ENCODE measurements around the gene PLVAP.

- TF ChIP-seq NFRKB (IDR thresholded peaks at IDR 0.05) (no peak), SP1 (IDR thresholded peaks at IDR 0.05) (peak; percentile 92; the same call in 1 of the 2 replicates), FOXK2 (IDR thresholded peaks at IDR 0.05) (no peak), BHLHE40 (IDR thresholded peaks at IDR 0.05; ENCODE audit: borderline replicate concordance) (no peak), SUZ12 (IDR thresholded peaks at IDR 0.05) (no peak)
- TF ChIP-seq, protein P1, sequence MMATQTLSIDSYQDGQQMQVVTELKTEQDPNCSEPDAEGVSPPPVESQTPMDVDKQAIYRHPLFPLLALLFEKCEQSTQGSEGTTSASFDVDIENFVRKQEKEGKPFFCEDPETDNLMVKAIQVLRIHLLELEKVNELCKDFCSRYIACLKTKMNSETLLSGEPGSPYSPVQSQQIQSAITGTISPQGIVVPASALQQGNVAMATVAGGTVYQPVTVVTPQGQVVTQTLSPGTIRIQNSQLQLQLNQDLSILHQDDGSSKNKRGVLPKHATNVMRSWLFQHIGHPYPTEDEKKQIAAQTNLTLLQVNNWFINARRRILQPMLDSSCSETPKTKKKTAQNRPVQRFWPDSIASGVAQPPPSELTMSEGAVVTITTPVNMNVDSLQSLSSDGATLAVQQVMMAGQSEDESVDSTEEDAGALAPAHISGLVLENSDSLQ (IDR thresholded peaks at IDR 0.05), result peak; percentile 82
Observed at GRCh38 chr19:17336872-17337674, 40.1 kb downstream of the PLVAP start, which contains the start of gene GTPBP3.

Data from HEK293T (cell line).